ENCODE measurements around the gene HABP2. TPM values are rescaled to one million over a fixed set of nuclear protein-coding genes. Genes with fewer than 3 reads are reported as not detected.

The HABP2 gene
- total and polyA plus RNA-seq, 2 of the 4 experiments (the other 2 are of a cell fraction) = not detected

GRCh38 chr10:113506476-113506875 is 46.4 kb upstream of the HABP2 start:
- Histone ChIP-seq H2BK15ac (ENCODE audit: low read depth, low read length) (no peak overlapping the region), H4K8ac (ENCODE audit: low read depth in 2 of 2, low read length in 2 of 2) (no peak overlapping the region), H4K20me1 (ENCODE audit: insufficient read depth, low read length) (no peaks in the 10 kb centered on the region), H3K9me1 (ENCODE audit: insufficient read depth, low read length) (no peaks in the 10 kb centered on the region), H3K23ac (ENCODE audit: low read depth, low read length) (no peak overlapping the region), H3K79me1 (ENCODE audit: low read depth in 1 of 2, low read length in 2 of 2) (no peaks in the 10 kb centered on the region), H3K9ac (ENCODE audit: low read depth, low read length) (no peak overlapping the region), H3K4me3 (ENCODE audit: insufficient read depth, low read depth, low read length) (no peak overlapping the region), H4K91ac (ENCODE audit: insufficient read depth, low read depth, low read length) (no peak overlapping the region), H4K5ac (ENCODE audit: low read depth, low read length) (no peak overlapping the region), H3K27ac (ENCODE audit: insufficient read depth, low read length) (no peak overlapping the region), H3K18ac (ENCODE audit: low read depth, low read length) (no peak overlapping the region), H3K56ac (ENCODE audit: extremely low read depth, insufficient read depth, low read length) (no peak overlapping the region), H2AK9ac (replicated peaks; ENCODE audit: low read depth, low read length, poor library complexity) (no peak overlapping the region), H3K14ac (replicated peaks; ENCODE audit: low read depth, low read length) (no peak overlapping the region), H3K4me1 (ENCODE audit: control insufficient read depth, insufficient read depth, low read length) (no peaks in the 10 kb centered on the region), H2BK20ac (ENCODE audit: low read depth, low read length) (no peak overlapping the region), H2AFZ (replicated peaks; ENCODE audit: low read length, poor library complexity) (no peak overlapping the region), H2AK5ac (ENCODE audit: low read depth, low read length) (no peak overlapping the region), H3K27me3 (ENCODE audit: control insufficient read depth, insufficient read depth, low read length) (no peaks in the 10 kb centered on the region), H2BK120ac (ENCODE audit: low read depth, low read length) (no peak overlapping the region), H3K36me3 (ENCODE audit: control insufficient read depth, insufficient read depth, low read length) (no peaks in the 10 kb centered on the region), H3K4ac (ENCODE audit: low read depth, low read length) (no peak overlapping the region), H3K9me3 (ENCODE audit: control insufficient read depth, insufficient read depth, low read length) (no peaks in the 10 kb centered on the region), H3K4me2 (ENCODE audit: low read depth, low read length) (no peak overlapping the region), H2BK5ac (ENCODE audit: low read depth, low read length, poor library complexity, severe bottlenecking) (no peak overlapping the region)
- in situ Hi-C loops (cut with MboI; ENCODE audit: low sequenced_read_pairs) = no loop called here
- intact Hi-C loops (cut with micrococcal nuclease) = no loop called here
- ChIA-PET CTCF (no interaction called here), POLR2A (ENCODE audit: unreplicated experiment) (no interaction called here)
- no TSS peak for BruUV-seq (replicated peaks)
- dilution Hi-C loops (cut with HindIII; ENCODE audit: low sequenced_read_pairs, unreplicated experiment) = no loop called here
- DNase-seq (no peak), ATAC-seq (ENCODE audit: low read depth) (no peak)
- TF ChIP-seq NFE2L2 (IDR thresholded peaks at IDR 0.05; ENCODE audit: low read depth, low read length) (no peak), ELK1 (IDR thresholded peaks at IDR 0.05; ENCODE audit: borderline replicate concordance, low read depth, low read length) (no peak), FOS (IDR thresholded peaks at IDR 0.05; ENCODE audit: low read depth, low read length) (no peak), USF2 (IDR thresholded peaks at IDR 0.05; ENCODE audit: low read depth, low read length) (no peak), MAFK (IDR thresholded peaks at IDR 0.05; ENCODE audit: low read depth, low read length) (no peak), RCOR1 (IDR thresholded peaks at IDR 0.05; ENCODE audit: insufficient replicate concordance, low read length) (no peak), RAD21 (IDR thresholded peaks at IDR 0.05; ENCODE audit: low read length) (no peak), POLR2A (IDR thresholded peaks at IDR 0.05; ENCODE audit: low read depth, low read length) (no peak), CTCF (conservative IDR thresholded peaks at IDR 0.05; ENCODE audit: low read depth, low read length) (no peak)
- WGBS, 2 experiments (ENCODE audit: extremely low coverage in 2 of 2, insufficient read length in 1 of 2) = 0% methylated on average over 1 of the region's 2 CpGs; no CpG with 5 or more reads in 1 of the 2 experiments

Measured in IMR-90 (cell line).